ENCODE data around the gene TIMM9. TPM values are rescaled to one million over a fixed set of nuclear protein-coding genes. Genes with fewer than 3 reads are reported as not detected.

Gene TIMM9
- total RNA-seq, 6 donors from 2014 or later: 8.7 to 24.3 (median 20.5) TPM

- Histone ChIP-seq H3K9me3 (no peaks in the 10 kb centered on the region), H3K27ac (peak within 1 kb of the TSS; percentile 78 to 83 (median 82)), H3K36me3 (no peaks in the 10 kb centered on the region), H3K4me3 (peak within 1 kb of the TSS in 3 of 4 donors; percentile 54 to 76 (median 64)), H3K4me1 (peaks cover 3 to 15% (median 7%) of the 10 kb centered on the region in 4 donors), H3K27me3 (no peaks in the 10 kb centered on the region)
- peak; percentile 78 to 97 for DNase-seq
- ATAC-seq (ENCODE audit: low FRiP score in 2 of 2): peak; percentile 89 to 98
- 18 to 29% methylated on average over 24 to 54 of the region's 86 CpGs for WGBS, 2 donors
- no peak for TF ChIP-seq POLR2AphosphoS5 (IDR thresholded peaks at IDR 0.05)
- peak in 2 of 4 donors; percentile 33 to 51 for TF ChIP-seq POLR2A (IDR thresholded peaks at IDR 0.05)
- no peak for TF ChIP-seq EP300 (IDR thresholded peaks at IDR 0.05)
- TF ChIP-seq, protein P1, sequence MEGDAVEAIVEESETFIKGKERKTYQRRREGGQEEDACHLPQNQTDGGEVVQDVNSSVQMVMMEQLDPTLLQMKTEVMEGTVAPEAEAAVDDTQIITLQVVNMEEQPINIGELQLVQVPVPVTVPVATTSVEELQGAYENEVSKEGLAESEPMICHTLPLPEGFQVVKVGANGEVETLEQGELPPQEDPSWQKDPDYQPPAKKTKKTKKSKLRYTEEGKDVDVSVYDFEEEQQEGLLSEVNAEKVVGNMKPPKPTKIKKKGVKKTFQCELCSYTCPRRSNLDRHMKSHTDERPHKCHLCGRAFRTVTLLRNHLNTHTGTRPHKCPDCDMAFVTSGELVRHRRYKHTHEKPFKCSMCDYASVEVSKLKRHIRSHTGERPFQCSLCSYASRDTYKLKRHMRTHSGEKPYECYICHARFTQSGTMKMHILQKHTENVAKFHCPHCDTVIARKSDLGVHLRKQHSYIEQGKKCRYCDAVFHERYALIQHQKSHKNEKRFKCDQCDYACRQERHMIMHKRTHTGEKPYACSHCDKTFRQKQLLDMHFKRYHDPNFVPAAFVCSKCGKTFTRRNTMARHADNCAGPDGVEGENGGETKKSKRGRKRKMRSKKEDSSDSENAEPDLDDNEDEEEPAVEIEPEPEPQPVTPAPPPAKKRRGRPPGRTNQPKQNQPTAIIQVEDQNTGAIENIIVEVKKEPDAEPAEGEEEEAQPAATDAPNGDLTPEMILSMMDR (IDR thresholded peaks at IDR 0.05): peak; percentile 94 to 97 (median 95)
Measured at GRCh38 chr14:58395812-58396788, 31.2 kb downstream of the TIMM9 start, which contains the start of gene TOMM20L. TOMM20L (plus strand) TSS chr14:58395930; CDS start chr14:58395958, 28 bp downstream.

- Histone ChIP-seq H3K36me3 (no peaks in the 10 kb centered on the region), H3K4me3 (peak overlapping the region in 3 of 4 donors; percentile 54 to 76 (median 64)), H3K27me3 (no peaks in the 10 kb centered on the region), H3K27ac (peak overlapping the region; percentile 78 to 83 (median 82)), H3K4me1 (peaks cover 3 to 15% (median 7%) of the 10 kb centered on the region in 4 donors), H3K9me3 (no peaks in the 10 kb centered on the region)
- DNase-seq (no peak), ATAC-seq (ENCODE audit: low FRiP score in 2 of 2) (no peak)
- TF ChIP-seq POLR2AphosphoS5 (IDR thresholded peaks at IDR 0.05): no peak
- no peak for TF ChIP-seq POLR2A (IDR thresholded peaks at IDR 0.05)
- no peak for TF ChIP-seq EP300 (IDR thresholded peaks at IDR 0.05)
- TF ChIP-seq, protein P1 (IDR thresholded peaks at IDR 0.05): no peak
- 16 to 19% methylated on average over 8 to 10 of the region's 10 CpGs for WGBS, 2 donors
Measured at GRCh38 chr14:58395562-58395811, 31.8 kb downstream of the TIMM9 start.

- no peaks in the 10 kb centered on the region for H3K9me3 ChIP-seq
- no peaks in the 10 kb centered on the region for H3K36me3 ChIP-seq
- H3K27ac ChIP-seq: no peak overlapping the region
- H3K4me3 ChIP-seq: no peak overlapping the region
- WGBS, 2 donors: 88% methylated on average over 2 of the region's 2 CpGs
- H3K4me1 ChIP-seq: peaks cover 0 to 6% (median 4%) of the 10 kb centered on the region in 4 donors
- ATAC-seq (ENCODE audit: low FRiP score in 2 of 2) (no peak), DNase-seq (no peak)
- TF ChIP-seq EP300 (IDR thresholded peaks at IDR 0.05): no peak
- TF ChIP-seq POLR2AphosphoS5 (IDR thresholded peaks at IDR 0.05): no peak
- TF ChIP-seq POLR2A (IDR thresholded peaks at IDR 0.05): no peak
- TF ChIP-seq, protein P1 (IDR thresholded peaks at IDR 0.05): no peak
- no peaks in the 10 kb centered on the region for H3K27me3 ChIP-seq
Measured at GRCh38 chr14:58390830-58391229, 36.5 kb downstream of the TIMM9 start.

DNA sequence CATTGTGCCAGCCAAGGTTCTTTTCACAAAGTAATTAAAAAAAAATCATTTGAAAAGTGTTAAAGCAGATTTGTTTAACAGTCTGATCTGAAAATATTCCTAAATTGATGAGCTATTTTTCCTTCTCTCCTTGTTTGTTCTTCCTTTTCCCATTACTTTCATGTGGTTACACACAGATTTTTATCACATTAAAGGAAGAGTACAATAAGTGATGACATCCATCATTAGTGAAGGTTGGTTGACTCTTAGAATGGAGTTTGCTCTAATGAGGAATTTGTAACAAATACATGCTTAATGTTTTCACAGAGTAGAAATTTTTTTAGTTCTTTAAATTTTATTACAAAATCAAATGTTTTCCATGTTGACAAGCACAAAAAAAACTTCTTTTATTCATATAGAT is 50.5 kb downstream of the TIMM9 start:
- Histone ChIP-seq H3K27me3 (no peaks in the 10 kb centered on the region), H3K36me3 (peaks cover 12 to 67% (median 15%) of the 10 kb centered on the region in 4 donors), H3K27ac (no peak overlapping the region), H3K4me1 (no peaks in the 10 kb centered on the region), H3K4me3 (no peak overlapping the region), H3K9me3 (no peaks in the 10 kb centered on the region)
- DNase-seq: no peak
- ATAC-seq (ENCODE audit: low FRiP score in 2 of 2): no peak
- TF ChIP-seq, protein P1 (IDR thresholded peaks at IDR 0.05): no peak
- TF ChIP-seq POLR2A (IDR thresholded peaks at IDR 0.05) (no peak), EP300 (IDR thresholded peaks at IDR 0.05) (no peak), POLR2AphosphoS5 (IDR thresholded peaks at IDR 0.05) (no peak)
